NOMO-1 (cell line): ENCODE results near the gene SLC12A8.

Source experiments
- DNase-seq, 2 experiments: peaks; one replicate each; lab custom pipeline; 2025; ENCODE audit not compliant: unreplicated experiment in 2 of 2; lab: John Stamatoyannopoulos, UW

SLC12A8 gene

GRCh38 chr3:125142940-125143339 lies 69.6 kb downstream of the SLC12A8 start:
- peak in 1 of 2 experiments; percentile 18 for DNase-seq

- no peak for DNase-seq
Measured at GRCh38 chr3:125142420-125142778, 70.1 kb downstream of the SLC12A8 start.

GRCh38 chr3:125141596-125142419 lies 70.7 kb downstream of the SLC12A8 start:
- peak; percentile 75 to 82 for DNase-seq

GRCh38 chr3:125140818-125141595 lies 71.5 kb downstream of the SLC12A8 start:
- DNase-seq, result no peak

GRCh38 chr3:125140011-125140817 lies 72.3 kb downstream of the SLC12A8 start:
- no peak for DNase-seq

GRCh38 chr3:125139386-125139785 lies 73.2 kb downstream of the SLC12A8 start:
- DNase-seq, result no peak

- no peak for DNase-seq
Measured at GRCh38 chr3:125137358-125138033, 75.1 kb downstream of the SLC12A8 start.

GRCh38 chr3:125136966-125137357 lies 75.6 kb downstream of the SLC12A8 start:
- DNase-seq, result no peak

GRCh38 chr3:125136515-125136914 lies 76.0 kb downstream of the SLC12A8 start:
- DNase-seq, result no peak

GRCh38 chr3:125134952-125135351 lies 77.6 kb downstream of the SLC12A8 start:
- DNase-seq, result no peak

- DNase-seq, result peak; percentile 21 to 82
Measured at GRCh38 chr3:125132815-125133214, 79.7 kb downstream of the SLC12A8 start.

- peak in 1 of 2 experiments; percentile 46 for DNase-seq
Measured at GRCh38 chr3:125129512-125129997, 83.0 kb downstream of the SLC12A8 start.

GRCh38 chr3:125128861-125129501 lies 83.6 kb downstream of the SLC12A8 start:
- peak; percentile 74 for DNase-seq

GRCh38 chr3:125126323-125126722 lies 86.2 kb downstream of the SLC12A8 start:
- no peak for DNase-seq

GRCh38 chr3:125125821-125126245 lies 86.7 kb downstream of the SLC12A8 start:
- DNase-seq, result peak; percentile 86 to 97

- no peak for DNase-seq
Measured at GRCh38 chr3:125123451-125124305, 88.9 kb downstream of the SLC12A8 start.

GRCh38 chr3:125121246-125122010 lies 91.1 kb downstream of the SLC12A8 start:
- DNase-seq, result peak in 1 of 2 experiments; percentile 42
